NT2/D1 (cell line): ENCODE results near the gene SH3PXD2B.
"Not testable (repeated sequence)": the region's sequence is repeated elsewhere in the genome, so short reads cannot be mapped to it uniquely, and the experiment has no call there.

Experiments used
- DNase-seq: peaks from one replicate; pipeline ENCODE4 v3.0.0-alpha.2; 2011; ENCODE audit warnings: low read depth, low spot score
- H3K27me3 ChIP-seq: 2 replicates; pipeline ENCODE4 v1.6.0; 2011; ENCODE audit warnings: mild to moderate bottlenecking; ENCODE audit not compliant: insufficient read length, insufficient read depth
- H3K36me3 ChIP-seq: 2 replicates; pipeline ENCODE4 v1.6.1; 2011; ENCODE audit warnings: mild to moderate bottlenecking, low read length, mixed read lengths; ENCODE audit not compliant: insufficient read depth, insufficient read length
- H3K4me1 ChIP-seq: 2 replicates; pipeline ENCODE4 v1.5.1; 2011; ENCODE audit not compliant: insufficient read depth, insufficient read length
- H3K4me3 ChIP-seq: 2 replicates; pipeline ENCODE4 v1.5.1; 2011; ENCODE audit warnings: low read depth; ENCODE audit not compliant: insufficient read length
- H3K9ac ChIP-seq: 2 replicates; pipeline ENCODE4 v1.6.0; 2011; ENCODE audit warnings: low read depth; ENCODE audit not compliant: insufficient read length
- H3K9me3 ChIP-seq: 2 replicates; pipeline ENCODE4 v1.5.1; 2011; ENCODE audit warnings: mild to moderate bottlenecking, low read length; ENCODE audit not compliant: insufficient read depth
- SUZ12 ChIP-seq: IDR thresholded peaks from 2 replicates; pipeline ENCODE4 v1.6.1; 2011; ENCODE audit not compliant: insufficient read length, insufficient read depth; ENCODE audit errors: extremely low read depth
- YY1 ChIP-seq: IDR thresholded peaks from 2 replicates; pipeline ENCODE4 v1.6.1; 2011; ENCODE audit not compliant: insufficient read length, insufficient read depth
- ZNF274 ChIP-seq: IDR thresholded peaks from 2 replicates; pipeline ENCODE4 v1.6.1; 2011; ENCODE audit warnings: mild to moderate bottlenecking, low read depth, low read length

The SH3PXD2B gene

DNA sequence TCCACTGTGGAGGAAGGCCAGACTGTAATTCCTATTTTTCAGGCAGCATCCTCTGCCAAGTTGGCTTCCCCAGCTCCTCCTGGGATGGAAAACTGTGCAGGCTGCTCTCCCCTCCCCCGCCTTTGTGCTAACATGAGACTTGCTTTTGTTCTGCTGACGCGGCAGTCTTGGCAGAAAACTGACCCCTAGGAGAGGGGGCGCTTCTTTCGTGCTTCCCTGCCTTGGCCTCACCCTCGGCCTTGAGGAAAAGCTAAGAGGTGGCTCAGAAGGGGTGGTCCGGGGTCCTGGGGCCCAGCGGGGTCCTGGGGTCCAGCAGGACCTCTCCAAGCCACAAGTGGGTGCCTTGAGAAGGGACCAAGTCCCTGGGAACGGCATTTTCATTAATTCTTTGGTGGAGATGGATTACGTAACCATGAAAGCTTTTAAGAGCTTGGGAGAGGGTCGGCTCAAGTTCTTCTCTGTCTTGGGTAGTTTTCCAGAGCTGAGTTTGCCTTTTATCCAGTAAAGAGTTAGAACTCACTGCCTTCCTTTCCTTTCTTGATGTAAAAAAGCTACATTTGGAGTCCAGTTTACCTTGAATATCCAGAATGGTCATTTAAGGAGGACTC is 51.0 kb downstream of the SH3PXD2B start:
- DNase-seq: no peak
- Histone ChIP-seq H3K9ac (peak overlapping the region; percentile 21), H3K4me3 (no peak overlapping the region), H3K27me3 (no peaks in the 10 kb centered on the region), H3K9me3 (peaks cover 4% of the 10 kb centered on the region; the same call in 1 of the 2 replicates), H3K4me1 (peaks cover 3% of the 10 kb centered on the region), H3K36me3 (peaks cover 34% of the 10 kb centered on the region)
- TF ChIP-seq YY1 (no peak), ZNF274 (no peak), SUZ12 (no peak)

DNA sequence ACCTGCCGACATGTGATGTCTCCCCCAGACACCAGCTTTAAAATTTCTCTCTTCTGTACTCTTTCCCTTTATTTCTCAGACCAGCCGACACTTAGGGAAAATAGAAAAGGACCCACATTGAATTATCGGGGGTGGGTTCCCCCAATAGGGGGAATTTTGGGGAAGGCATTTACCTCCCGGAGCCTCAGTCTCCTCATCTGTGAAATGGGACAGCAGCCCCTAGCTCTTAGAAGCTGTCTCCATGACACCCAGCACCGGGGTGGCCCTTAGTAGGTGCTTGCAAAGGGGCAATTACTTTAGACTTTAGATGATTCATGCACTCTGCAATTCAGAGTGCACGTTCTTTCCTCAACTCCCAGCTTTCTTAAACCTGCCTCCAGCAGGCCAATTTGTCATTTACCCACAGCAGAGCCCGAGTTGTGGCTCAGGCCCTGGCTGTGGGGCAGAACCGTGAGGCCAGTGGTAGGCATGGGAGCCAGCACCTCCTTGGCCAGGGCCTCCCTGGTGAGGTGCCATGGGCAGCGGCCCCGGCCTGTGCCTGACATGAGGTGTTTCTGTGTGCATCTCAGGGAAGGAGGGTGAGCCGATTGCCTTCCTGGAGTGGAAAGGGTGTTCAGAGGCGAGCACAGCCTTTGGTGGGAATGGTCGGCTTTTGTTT is 51.7 kb downstream of the SH3PXD2B start:
- DNase-seq: no peak
- Histone ChIP-seq H3K27me3 (no peaks in the 10 kb centered on the region), H3K4me3 (no peak overlapping the region), H3K36me3 (peaks cover 34% of the 10 kb centered on the region), H3K9me3 (peaks cover 10% of the 10 kb centered on the region), H3K4me1 (peaks cover 3% of the 10 kb centered on the region), H3K9ac (peak overlapping the region; percentile 21)
- TF ChIP-seq ZNF274 (no peak), YY1 (no peak), SUZ12 (no peak)

GRCh38 chr5:172402031-172402430 is 52.3 kb downstream of the SH3PXD2B start:
- not testable (repeated sequence) for H3K9ac ChIP-seq, H3K4me3 ChIP-seq, DNase-seq, H3K4me1 ChIP-seq, H3K27me3 ChIP-seq
- Histone ChIP-seq H3K9me3 (peaks cover 11% of the 10 kb centered on the region), H3K36me3 (peaks cover 32% of the 10 kb centered on the region)

GRCh38 chr5:172399826-172400225 is 54.5 kb downstream of the SH3PXD2B start:
- Histone ChIP-seq H3K4me3 (no peak overlapping the region), H3K27me3 (no peaks in the 10 kb centered on the region), H3K9ac (no peak overlapping the region), H3K4me1 (peaks cover 3% of the 10 kb centered on the region), H3K9me3 (peaks cover 11% of the 10 kb centered on the region), H3K36me3 (peaks cover 24% of the 10 kb centered on the region)
- no peak for TF ChIP-seq ZNF274
- no peak for TF ChIP-seq SUZ12
- TF ChIP-seq YY1: no peak
- DNase-seq: no peak

GRCh38 chr5:172399336-172399735 is 55.0 kb downstream of the SH3PXD2B start:
- H3K4me1 ChIP-seq: peaks cover 3% of the 10 kb centered on the region
- H3K27me3 ChIP-seq: no peaks in the 10 kb centered on the region
- H3K4me3 ChIP-seq: no peak overlapping the region
- H3K9ac ChIP-seq: no peak overlapping the region
- peaks cover 24% of the 10 kb centered on the region for H3K36me3 ChIP-seq
- DNase-seq: no peak
- TF ChIP-seq ZNF274 (no peak), YY1 (no peak), SUZ12 (no peak)
- H3K9me3 ChIP-seq: peaks cover 11% of the 10 kb centered on the region

DNA sequence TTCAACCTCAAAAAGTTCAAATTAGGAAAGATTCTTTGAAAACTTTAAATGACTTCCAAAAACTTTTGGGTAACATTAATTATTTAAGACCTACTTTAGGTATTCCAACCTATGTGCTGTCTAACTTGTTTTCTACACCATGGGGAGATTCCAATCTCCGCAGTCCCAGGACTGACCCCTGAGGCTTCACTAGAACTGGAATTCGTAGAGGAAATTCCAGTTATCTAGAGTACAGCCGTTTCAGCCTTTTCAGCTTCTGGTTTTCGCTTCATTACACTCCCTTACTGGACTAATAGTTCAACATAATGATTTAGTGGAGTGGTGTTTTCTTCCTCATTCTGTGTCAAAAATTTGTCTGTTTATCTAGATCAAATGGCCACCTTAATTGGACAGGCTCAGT is 55.7 kb downstream of the SH3PXD2B start:
- H3K9ac ChIP-seq, DNase-seq: not testable (repeated sequence)

GRCh38 chr5:172396994-172397393 is 57.3 kb downstream of the SH3PXD2B start:
- not testable (repeated sequence) for H3K9ac ChIP-seq, H3K4me3 ChIP-seq, H3K9me3 ChIP-seq, H3K27me3 ChIP-seq, H3K4me1 ChIP-seq, DNase-seq
- peaks cover 36% of the 10 kb centered on the region for H3K36me3 ChIP-seq

More for the DNA sequence above, 55.7 kb downstream of the SH3PXD2B start:
- H3K4me3 ChIP-seq, H3K4me1 ChIP-seq, H3K27me3 ChIP-seq: not testable (repeated sequence)
- Histone ChIP-seq H3K9me3 (peaks cover 11% of the 10 kb centered on the region), H3K36me3 (peaks cover 28% of the 10 kb centered on the region)

DNA sequence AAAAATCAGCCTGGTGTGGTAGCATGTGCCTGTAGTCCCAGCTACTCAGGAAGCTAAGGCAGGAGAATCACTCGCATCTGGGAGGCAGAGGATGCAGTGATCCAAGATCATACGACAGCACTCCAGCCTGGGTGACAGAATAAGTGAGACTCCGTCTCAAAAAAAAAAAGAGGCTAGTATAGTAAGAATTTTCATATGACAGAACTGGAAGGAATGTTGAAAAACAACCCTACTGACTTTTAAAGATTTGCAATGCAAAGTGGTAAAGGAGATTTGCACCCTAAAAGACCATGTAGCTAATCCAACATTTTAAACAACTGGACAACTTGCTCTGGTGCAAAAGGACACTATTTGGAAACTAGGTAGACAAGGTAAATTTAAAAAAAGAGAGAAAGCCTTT is 58.1 kb downstream of the SH3PXD2B start:
- no peaks in the 10 kb centered on the region for H3K4me1 ChIP-seq
- H3K9me3 ChIP-seq: peaks cover 8% of the 10 kb centered on the region; the same call in 1 of the 2 replicates
- DNase-seq: no peak
- H3K4me3 ChIP-seq: no peak overlapping the region
- H3K27me3 ChIP-seq: no peaks in the 10 kb centered on the region
- H3K36me3 ChIP-seq: peaks cover 39% of the 10 kb centered on the region
- TF ChIP-seq ZNF274: no peak
- no peak for TF ChIP-seq YY1
- no peak for TF ChIP-seq SUZ12
- H3K9ac ChIP-seq: no peak overlapping the region
